ENCODE data around the gene GLRX3.

DNA sequence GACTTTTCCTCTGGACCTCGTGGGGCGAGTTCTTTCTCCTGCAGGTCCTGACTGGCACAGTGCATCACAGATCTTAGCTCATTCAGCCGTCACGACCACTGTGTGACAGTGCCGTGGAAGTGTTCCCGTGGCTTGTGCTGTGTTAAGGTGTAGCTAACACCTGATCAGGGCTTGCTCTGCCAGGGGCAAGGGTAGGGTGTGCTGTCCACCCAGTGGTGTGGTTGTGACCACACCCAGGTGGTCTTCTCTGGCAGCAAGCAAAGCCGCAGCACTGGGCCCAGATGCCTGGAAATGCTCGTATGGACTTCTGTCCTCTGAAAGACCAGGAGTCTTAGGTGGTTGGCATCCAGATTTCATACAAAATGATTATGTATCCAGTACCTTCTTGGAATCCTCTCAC, 86.2 kb downstream of the GLRX3 start:
- TF ChIP-seq GATA3 (IDR thresholded peaks at IDR 0.05; ENCODE audit: low read depth, low read length) (no peak), GATA2 (IDR thresholded peaks at IDR 0.05; ENCODE audit: low read depth, low read length) (no peak)

Measured in SH-SY5Y (cell line).